ENCODE results near the gene ARID1A. TPM values are rescaled to one million over a fixed set of nuclear protein-coding genes. Genes with fewer than 3 reads are reported as not detected.
A peak's percentile ranks its signal among the peaks of the same experiment; 100 is the strongest.

ARID1A gene
- total RNA-seq, 4 donors from 2014 or later: 49.6 to 90.0 (median 54.3) TPM

GRCh38 chr1:26696119-26696653 lies 371 bp downstream of the ARID1A start:
- Histone ChIP-seq H3K27ac (peak overlapping the region; percentile 96 to 99 (median 97)), H3K27me3 (no peaks in the 10 kb centered on the region), H3K4me3 (peak overlapping the region; percentile 80 to 95 (median 90)), H3K9me3 (no peaks in the 10 kb centered on the region), H3K4me1 (peaks cover 6 to 61% (median 52%) of the 10 kb centered on the region in 4 donors), H3K36me3 (no peaks in the 10 kb centered on the region)
- no peak for DNase-seq (ENCODE audit: low spot score in 2 of 2)
- WGBS, 2 donors: 0 to 1% methylated on average over 15 to 22 of the region's 72 CpGs
- no peak for TF ChIP-seq CTCF (IDR thresholded peaks at IDR 0.05)
- TF ChIP-seq EP300 (IDR thresholded peaks at IDR 0.05): no peak
- TF ChIP-seq POLR2A (IDR thresholded peaks at IDR 0.05): no peak

GRCh38 chr1:26696654-26697430 lies 1.0 kb downstream of the ARID1A start:
- DNase-seq (ENCODE audit: low spot score in 2 of 2): no peak

GRCh38 chr1:26697431-26697977 lies 1.7 kb downstream of the ARID1A start:
- Histone ChIP-seq H3K27ac (peak overlapping the region; percentile 96 to 99 (median 97)), H3K36me3 (no peaks in the 10 kb centered on the region), H3K9me3 (no peaks in the 10 kb centered on the region), H3K4me1 (peaks cover 6 to 64% (median 61%) of the 10 kb centered on the region in 4 donors), H3K4me3 (peak overlapping the region; percentile 80 to 95 (median 90)), H3K27me3 (no peaks in the 10 kb centered on the region)
- 0 to 1% methylated on average over 21 of the region's 30 CpGs for WGBS, 2 donors
- no peak for DNase-seq (ENCODE audit: low spot score in 2 of 2)
- TF ChIP-seq EP300 (IDR thresholded peaks at IDR 0.05) (no peak), CTCF (IDR thresholded peaks at IDR 0.05) (no peak), POLR2A (IDR thresholded peaks at IDR 0.05) (no peak)

More at GRCh38 chr1:26696654-26697430, 1.0 kb downstream of the ARID1A start:
- Histone ChIP-seq H3K4me3 (peak overlapping the region; percentile 80 to 95 (median 90)), H3K36me3 (no peaks in the 10 kb centered on the region), H3K9me3 (no peaks in the 10 kb centered on the region), H3K27ac (peak overlapping the region; percentile 96 to 99 (median 97)), H3K4me1 (peaks cover 6 to 61% (median 55%) of the 10 kb centered on the region in 4 donors), H3K27me3 (no peaks in the 10 kb centered on the region)
- TF ChIP-seq EP300 (IDR thresholded peaks at IDR 0.05) (no peak), POLR2A (IDR thresholded peaks at IDR 0.05) (peak in 1 of 2 donors; percentile 14), CTCF (IDR thresholded peaks at IDR 0.05) (peak in 3 of 5 experiments; percentile 7 to 27 (median 16))
- 0 to 1% methylated on average over 41 to 61 of the region's 98 CpGs for WGBS, 2 donors

GRCh38 chr1:26697978-26698849 lies 2.4 kb downstream of the ARID1A start:
- Histone ChIP-seq H3K27ac (peak overlapping the region; percentile 96 to 99 (median 97)), H3K27me3 (no peaks in the 10 kb centered on the region), H3K9me3 (no peaks in the 10 kb centered on the region), H3K36me3 (no peaks in the 10 kb centered on the region), H3K4me1 (peaks cover 6 to 71% (median 68%) of the 10 kb centered on the region in 4 donors), H3K4me3 (peak overlapping the region; percentile 80 to 95 (median 90))
- TF ChIP-seq EP300 (IDR thresholded peaks at IDR 0.05): peak in 1 of 2 donors; percentile 87
- TF ChIP-seq POLR2A (IDR thresholded peaks at IDR 0.05): peak; percentile 53 to 62
- no peak for TF ChIP-seq CTCF (IDR thresholded peaks at IDR 0.05)
- peak in 1 of 2 donors; percentile 49 for DNase-seq (ENCODE audit: low spot score in 2 of 2)
- WGBS, 2 donors: 0% methylated on average over 6 to 8 of the region's 8 CpGs
